WTC11 (cell line): Measurements from ENCODE around the gene CACNA1C. TPM values are rescaled to one million over a fixed set of nuclear protein-coding genes. Genes with fewer than 3 reads are reported as not detected.

Experiments used
- ATAC-seq: fragments of 200-7000 bp; cut with Tn5 transposase; 2 replicates; pipeline ENCODE4 v1.10.0; 2021; ENCODE audit warnings: mild to moderate bottlenecking, moderate library complexity
- CTCF ChIA-PET: fragments of 300-600 bp; sonication (Branson Sonifier 250); formaldehyde crosslinking; loops from one replicate; lab custom pipeline; 2021; ENCODE audit warnings: antibody characterized with exemption; lab: Charles Lee
- POLR2A ChIA-PET: fragments of 350-600 bp; sonication (Branson Sonifier 250); formaldehyde crosslinking; loops from one replicate; lab custom pipeline; 2021; ENCODE audit warnings: antibody characterized with exemption; lab: Charles Lee
- DNase-seq: peaks from one replicate; pipeline ENCODE4 v3.0.0; 2021; ENCODE audit warnings: low spot score
- H3K27ac Mint-ChIP-seq: 2 replicates; pipeline ENCODE4 v1.8.0; 2021; ENCODE audit warnings: mixed read lengths
- H3K27me3 Mint-ChIP-seq: 2 replicates; pipeline ENCODE4 v1.8.0; 2021; ENCODE audit warnings: low read depth, mild to moderate bottlenecking, moderate library complexity, mixed read lengths
- H3K36me3 Mint-ChIP-seq: 2 replicates; pipeline ENCODE4 v1.8.0; 2021; ENCODE audit warnings: mixed read lengths
- H3K4me1 Mint-ChIP-seq: 2 replicates; pipeline ENCODE4 v1.8.0; 2022; ENCODE audit warnings: mixed read lengths
- H3K4me3 Mint-ChIP-seq: 2 replicates; pipeline ENCODE4 v1.8.0; 2021; ENCODE audit warnings: mild to moderate bottlenecking, moderate library complexity, mixed read lengths
- H3K9me3 Mint-ChIP-seq: 2 replicates; pipeline ENCODE4 v1.8.0; 2021; ENCODE audit warnings: mixed read lengths
- EMX1 ChIP-seq: fragments of 250-450 bp; sonication (Bioruptor Pico); IDR thresholded peaks from 2 replicates; pipeline ENCODE4 v1.8.0; 2021; ENCODE audit warnings: mild to moderate bottlenecking
- ETV6 ChIP-seq: sonication (generic); formaldehyde crosslinking; IDR thresholded peaks from 2 replicates; pipeline ENCODE4 v1.8.1; 2022; ENCODE audit warnings: mild to moderate bottlenecking, missing genetic modification reagents
- GTF2I ChIP-seq: fragments of 250-450 bp; sonication (Bioruptor Pico); conservative IDR thresholded peaks from 2 replicates; pipeline ENCODE4 v1.4.0; 2021; ENCODE audit warnings: mild to moderate bottlenecking
- JAZF1 ChIP-seq: fragments of 250-450 bp; sonication (Bioruptor Pico); IDR thresholded peaks from 2 replicates; pipeline ENCODE4 v1.9.0; 2021; ENCODE audit warnings: moderate library complexity, mild to moderate bottlenecking, inconsistent platforms
- NFYB ChIP-seq: sonication (generic); formaldehyde crosslinking; conservative IDR thresholded peaks from 2 replicates; pipeline ENCODE4 v1.8.0; 2022; ENCODE audit warnings: low read depth, missing genetic modification reagents
- PRRX2 ChIP-seq: fragments of 250-450 bp; sonication (Bioruptor Pico); IDR thresholded peaks from 2 replicates; pipeline ENCODE4 v1.8.0; 2021; ENCODE audit warnings: mild to moderate bottlenecking
- TEAD1 ChIP-seq: sonication (generic); formaldehyde crosslinking; IDR thresholded peaks from 2 replicates; pipeline ENCODE4 v1.8.0; 2022; ENCODE audit warnings: mild to moderate bottlenecking, missing genetic modification reagents
- TP53 ChIP-seq: sonication (generic); formaldehyde crosslinking; IDR thresholded peaks from 2 replicates; pipeline ENCODE4 v1.8.1; 2023; ENCODE audit warnings: mild to moderate bottlenecking, missing genetic modification reagents
- ZBTB21 ChIP-seq: sonication (generic); formaldehyde crosslinking; IDR thresholded peaks from 2 replicates; pipeline ENCODE4 v1.8.1; 2023; ENCODE audit warnings: mild to moderate bottlenecking, missing genetic modification reagents, borderline replicate concordance
- ZNF263 ChIP-seq: sonication (generic); formaldehyde crosslinking; IDR thresholded peaks from 2 replicates; pipeline ENCODE4 v1.8.1; 2022; ENCODE audit warnings: low read depth, mild to moderate bottlenecking, moderate library complexity, missing genetic modification reagents
- total RNA-seq: library from RNA; stranded (reverse); gene quantifications from 3 replicates; pipeline ENCODE4 v1.2.3, GENCODE V29; 2021
- TF ChIP-seq, protein P1 (sequence below): sonication (generic); formaldehyde crosslinking; IDR thresholded peaks from 2 replicates; pipeline ENCODE4 v1.8.0; 2022; ENCODE audit warnings: mild to moderate bottlenecking, missing genetic modification reagents
- TF ChIP-seq, protein P2 (sequence below): fragments of 250-450 bp; sonication (Bioruptor Pico); IDR thresholded peaks from 2 replicates; pipeline ENCODE4 v1.9.0; 2021; ENCODE audit warnings: moderate library complexity, mild to moderate bottlenecking, inconsistent platforms, borderline replicate concordance
- TF ChIP-seq, protein P3 (sequence below): sonication (generic); formaldehyde crosslinking; IDR thresholded peaks from 2 replicates; pipeline ENCODE4 v1.8.0; 2023; ENCODE audit warnings: mild to moderate bottlenecking, missing genetic modification reagents
- TF ChIP-seq, protein P4 (sequence below): fragments of 250-450 bp; sonication (Bioruptor Pico); conservative IDR thresholded peaks from 2 replicates; pipeline ENCODE4 v1.9.0; 2021; ENCODE audit warnings: mild to moderate bottlenecking
- TF ChIP-seq, protein P5 (sequence below): sonication (generic); formaldehyde crosslinking; IDR thresholded peaks from 2 replicates; pipeline ENCODE4 v1.8.1; 2022; ENCODE audit warnings: low read depth, mild to moderate bottlenecking, moderate library complexity, missing genetic modification reagents, borderline replicate concordance
- TF ChIP-seq, protein P6 (sequence below): sonication (generic); formaldehyde crosslinking; IDR thresholded peaks from 2 replicates; pipeline ENCODE4 v1.8.1; 2022; ENCODE audit warnings: mild to moderate bottlenecking, missing genetic modification reagents, moderate library complexity, borderline replicate concordance
- TF ChIP-seq, protein P7 (sequence below): sonication (generic); formaldehyde crosslinking; IDR thresholded peaks from 2 replicates; pipeline ENCODE4 v1.8.1; 2023; ENCODE audit warnings: mild to moderate bottlenecking, missing genetic modification reagents, moderate library complexity
- TF ChIP-seq, protein P8 (sequence below): sonication (generic); formaldehyde crosslinking; IDR thresholded peaks from 2 replicates; pipeline ENCODE4 v1.8.1; 2022; ENCODE audit warnings: low read depth, missing genetic modification reagents, borderline replicate concordance
- TF ChIP-seq, protein P9 (sequence below): sonication (generic); formaldehyde crosslinking; IDR thresholded peaks from 2 replicates; pipeline ENCODE4 v1.8.1; 2022; ENCODE audit warnings: mild to moderate bottlenecking, moderate library complexity, missing genetic modification reagents

Gene CACNA1C
- total RNA-seq, 1 experiment from 2014 or later, result 1.7 TPM

DNA sequence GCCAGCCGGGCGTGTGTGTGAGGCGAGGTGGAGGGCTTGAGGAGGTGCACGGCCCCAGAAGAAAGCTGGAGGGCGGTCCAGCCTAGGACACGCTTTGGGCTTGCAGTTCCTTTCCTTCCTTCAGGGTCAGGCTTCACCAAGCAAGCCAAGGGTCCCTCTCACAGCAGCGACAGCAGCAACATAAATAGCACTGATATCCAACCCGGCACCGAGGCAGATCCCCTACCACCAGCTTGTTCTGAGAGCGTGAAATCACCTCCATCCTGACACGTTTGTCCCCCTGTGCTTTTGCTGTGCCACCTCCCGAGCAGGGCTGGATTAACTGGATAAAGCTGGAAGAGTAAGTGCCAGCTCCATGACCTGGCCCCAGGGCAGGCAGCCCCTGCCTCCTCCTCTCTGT lies 251.4 kb downstream of the CACNA1C start (continued):
- TF ChIP-seq ZNF263 (CRISPR knock-in tag) (no peak), PRRX2 (CRISPR knock-in tag) (no peak), NFYB (no peak)
- TF ChIP-seq, protein P1, sequence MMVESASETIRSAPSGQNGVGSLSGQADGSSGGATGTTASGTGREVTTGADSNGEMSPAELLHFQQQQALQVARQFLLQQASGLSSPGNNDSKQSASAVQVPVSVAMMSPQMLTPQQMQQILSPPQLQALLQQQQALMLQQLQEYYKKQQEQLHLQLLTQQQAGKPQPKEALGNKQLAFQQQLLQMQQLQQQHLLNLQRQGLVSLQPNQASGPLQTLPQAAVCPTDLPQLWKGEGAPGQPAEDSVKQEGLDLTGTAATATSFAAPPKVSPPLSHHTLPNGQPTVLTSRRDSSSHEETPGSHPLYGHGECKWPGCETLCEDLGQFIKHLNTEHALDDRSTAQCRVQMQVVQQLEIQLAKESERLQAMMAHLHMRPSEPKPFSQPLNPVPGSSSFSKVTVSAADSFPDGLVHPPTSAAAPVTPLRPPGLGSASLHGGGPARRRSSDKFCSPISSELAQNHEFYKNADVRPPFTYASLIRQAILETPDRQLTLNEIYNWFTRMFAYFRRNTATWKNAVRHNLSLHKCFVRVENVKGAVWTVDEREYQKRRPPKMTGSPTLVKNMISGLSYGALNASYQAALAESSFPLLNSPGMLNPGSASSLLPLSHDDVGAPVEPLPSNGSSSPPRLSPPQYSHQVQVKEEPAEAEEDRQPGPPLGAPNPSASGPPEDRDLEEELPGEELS (CRISPR knock-in tag), result no peak

DNA sequence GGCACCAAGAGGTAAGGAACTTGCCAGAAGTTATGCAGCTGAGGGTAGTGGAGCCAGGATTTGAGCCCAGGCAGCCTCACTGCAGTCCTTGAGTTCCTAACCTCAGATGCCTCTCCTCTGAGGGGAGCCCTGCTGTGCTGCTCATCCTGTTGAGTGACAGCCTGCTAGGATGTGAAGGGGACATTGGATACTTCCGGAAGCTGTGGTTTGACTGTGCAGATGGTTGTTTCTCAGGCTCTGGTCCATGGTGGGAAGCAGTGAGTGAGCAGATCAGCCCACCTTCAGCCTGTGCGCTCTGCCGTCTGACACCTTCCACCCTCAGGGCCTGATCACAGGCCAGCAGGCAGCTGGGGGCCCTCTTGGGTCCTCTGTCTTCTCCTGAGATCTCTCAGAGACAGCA lies 253.2 kb downstream of the CACNA1C start:
- H3K27ac Mint-ChIP-seq, result peak overlapping the region; percentile 65; the same call in 1 of the 2 replicates
- no peak overlapping the region for H3K4me3 Mint-ChIP-seq
- H3K27me3 Mint-ChIP-seq, result no peaks in the 10 kb centered on the region
- ChIA-PET POLR2A (interaction anchor here (0.6 kb wide), 1 partner anchor 15 kb away, joined by 3 read pairs; no protein-coding TSS in a partner anchor), CTCF (interaction anchor here (0.5 to 2.8 kb wide), 7 partner anchors 12 to 321 kb away, joined by 3 to 9 read pairs (median 6); no protein-coding TSS in a partner anchor)
- peaks cover 7% of the 10 kb centered on the region for H3K9me3 Mint-ChIP-seq
- no peak for DNase-seq
- peaks cover 36% of the 10 kb centered on the region for H3K4me1 Mint-ChIP-seq
- peak; percentile 38 for ATAC-seq
- peaks cover 3% of the 10 kb centered on the region; the same call in 1 of the 2 replicates for H3K36me3 Mint-ChIP-seq
- TF ChIP-seq, protein P2, sequence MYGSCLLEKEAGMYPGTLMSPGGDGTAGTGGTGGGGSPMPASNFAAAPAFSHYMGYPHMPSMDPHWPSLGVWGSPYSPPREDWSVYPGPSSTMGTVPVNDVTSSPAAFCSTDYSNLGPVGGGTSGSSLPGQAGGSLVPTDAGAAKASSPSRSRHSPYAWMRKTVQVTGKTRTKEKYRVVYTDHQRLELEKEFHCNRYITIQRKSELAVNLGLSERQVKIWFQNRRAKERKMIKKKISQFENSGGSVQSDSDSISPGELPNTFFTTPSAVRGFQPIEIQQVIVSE (CRISPR knock-in tag), result no peak
- TF ChIP-seq JAZF1 (CRISPR knock-in tag), result no peak
- TF ChIP-seq, protein P3, sequence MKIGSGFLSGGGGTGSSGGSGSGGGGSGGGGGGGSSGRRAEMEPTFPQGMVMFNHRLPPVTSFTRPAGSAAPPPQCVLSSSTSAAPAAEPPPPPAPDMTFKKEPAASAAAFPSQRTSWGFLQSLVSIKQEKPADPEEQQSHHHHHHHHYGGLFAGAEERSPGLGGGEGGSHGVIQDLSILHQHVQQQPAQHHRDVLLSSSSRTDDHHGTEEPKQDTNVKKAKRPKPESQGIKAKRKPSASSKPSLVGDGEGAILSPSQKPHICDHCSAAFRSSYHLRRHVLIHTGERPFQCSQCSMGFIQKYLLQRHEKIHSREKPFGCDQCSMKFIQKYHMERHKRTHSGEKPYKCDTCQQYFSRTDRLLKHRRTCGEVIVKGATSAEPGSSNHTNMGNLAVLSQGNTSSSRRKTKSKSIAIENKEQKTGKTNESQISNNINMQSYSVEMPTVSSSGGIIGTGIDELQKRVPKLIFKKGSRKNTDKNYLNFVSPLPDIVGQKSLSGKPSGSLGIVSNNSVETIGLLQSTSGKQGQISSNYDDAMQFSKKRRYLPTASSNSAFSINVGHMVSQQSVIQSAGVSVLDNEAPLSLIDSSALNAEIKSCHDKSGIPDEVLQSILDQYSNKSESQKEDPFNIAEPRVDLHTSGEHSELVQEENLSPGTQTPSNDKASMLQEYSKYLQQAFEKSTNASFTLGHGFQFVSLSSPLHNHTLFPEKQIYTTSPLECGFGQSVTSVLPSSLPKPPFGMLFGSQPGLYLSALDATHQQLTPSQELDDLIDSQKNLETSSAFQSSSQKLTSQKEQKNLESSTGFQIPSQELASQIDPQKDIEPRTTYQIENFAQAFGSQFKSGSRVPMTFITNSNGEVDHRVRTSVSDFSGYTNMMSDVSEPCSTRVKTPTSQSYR, result no peak
- TF ChIP-seq GTF2I (CRISPR knock-in tag), result no peak
- no peak for TF ChIP-seq ZBTB21 (CRISPR knock-in tag)
- TF ChIP-seq ETV6, result no peak
- TF ChIP-seq, protein P4, sequence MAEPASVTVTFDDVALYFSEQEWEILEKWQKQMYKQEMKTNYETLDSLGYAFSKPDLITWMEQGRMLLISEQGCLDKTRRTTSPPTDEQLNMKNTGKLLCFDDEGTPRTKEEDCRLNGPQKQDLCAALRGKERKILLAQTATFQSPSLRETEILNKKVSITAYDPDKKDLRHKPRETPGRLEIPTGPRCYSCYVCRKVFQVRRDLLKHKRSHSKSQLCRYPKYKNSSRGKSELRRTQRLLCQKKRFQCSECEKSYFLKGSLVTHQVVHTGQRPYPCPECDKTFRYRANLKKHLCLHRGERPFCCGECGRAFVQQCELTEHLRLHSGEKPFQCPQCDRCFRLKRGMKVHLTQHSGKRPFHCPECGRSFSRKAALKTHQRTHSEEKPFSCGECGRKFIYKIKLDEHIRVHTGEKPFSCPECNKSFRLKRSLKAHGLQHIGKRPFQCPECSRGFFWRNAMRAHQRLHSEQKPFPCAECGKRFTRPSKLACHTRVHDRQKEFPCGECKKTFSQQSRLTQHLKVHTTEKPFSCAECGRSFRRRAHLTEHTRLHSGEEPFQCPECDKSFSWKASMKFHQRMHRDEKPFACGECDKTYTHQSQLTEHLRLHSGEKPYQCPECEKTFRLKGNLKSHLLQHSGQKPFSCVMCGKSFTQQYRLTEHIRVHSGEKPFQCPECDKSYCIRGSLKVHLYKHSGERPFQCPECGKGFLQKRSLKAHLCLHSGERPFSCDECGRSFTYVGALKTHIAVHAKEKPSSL (CRISPR knock-in tag), result no peak
- TF ChIP-seq, protein P5, sequence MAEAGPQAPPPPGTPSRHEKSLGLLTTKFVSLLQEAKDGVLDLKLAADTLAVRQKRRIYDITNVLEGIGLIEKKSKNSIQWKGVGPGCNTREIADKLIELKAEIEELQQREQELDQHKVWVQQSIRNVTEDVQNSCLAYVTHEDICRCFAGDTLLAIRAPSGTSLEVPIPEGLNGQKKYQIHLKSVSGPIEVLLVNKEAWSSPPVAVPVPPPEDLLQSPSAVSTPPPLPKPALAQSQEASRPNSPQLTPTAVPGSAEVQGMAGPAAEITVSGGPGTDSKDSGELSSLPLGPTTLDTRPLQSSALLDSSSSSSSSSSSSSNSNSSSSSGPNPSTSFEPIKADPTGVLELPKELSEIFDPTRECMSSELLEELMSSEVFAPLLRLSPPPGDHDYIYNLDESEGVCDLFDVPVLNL (CRISPR knock-in tag), result no peak
- no peak for TF ChIP-seq NFYB
- no peak for TF ChIP-seq TEAD1 (CRISPR knock-in tag)
- TF ChIP-seq, protein P6, sequence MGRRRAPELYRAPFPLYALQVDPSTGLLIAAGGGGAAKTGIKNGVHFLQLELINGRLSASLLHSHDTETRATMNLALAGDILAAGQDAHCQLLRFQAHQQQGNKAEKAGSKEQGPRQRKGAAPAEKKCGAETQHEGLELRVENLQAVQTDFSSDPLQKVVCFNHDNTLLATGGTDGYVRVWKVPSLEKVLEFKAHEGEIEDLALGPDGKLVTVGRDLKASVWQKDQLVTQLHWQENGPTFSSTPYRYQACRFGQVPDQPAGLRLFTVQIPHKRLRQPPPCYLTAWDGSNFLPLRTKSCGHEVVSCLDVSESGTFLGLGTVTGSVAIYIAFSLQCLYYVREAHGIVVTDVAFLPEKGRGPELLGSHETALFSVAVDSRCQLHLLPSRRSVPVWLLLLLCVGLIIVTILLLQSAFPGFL (CRISPR knock-in tag), result no peak
- TF ChIP-seq, protein P7, sequence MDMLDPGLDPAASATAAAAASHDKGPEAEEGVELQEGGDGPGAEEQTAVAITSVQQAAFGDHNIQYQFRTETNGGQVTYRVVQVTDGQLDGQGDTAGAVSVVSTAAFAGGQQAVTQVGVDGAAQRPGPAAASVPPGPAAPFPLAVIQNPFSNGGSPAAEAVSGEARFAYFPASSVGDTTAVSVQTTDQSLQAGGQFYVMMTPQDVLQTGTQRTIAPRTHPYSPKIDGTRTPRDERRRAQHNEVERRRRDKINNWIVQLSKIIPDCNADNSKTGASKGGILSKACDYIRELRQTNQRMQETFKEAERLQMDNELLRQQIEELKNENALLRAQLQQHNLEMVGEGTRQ (CRISPR knock-in tag), result no peak
- no peak for TF ChIP-seq TP53 (CRISPR knock-in tag)
- TF ChIP-seq, protein P8, sequence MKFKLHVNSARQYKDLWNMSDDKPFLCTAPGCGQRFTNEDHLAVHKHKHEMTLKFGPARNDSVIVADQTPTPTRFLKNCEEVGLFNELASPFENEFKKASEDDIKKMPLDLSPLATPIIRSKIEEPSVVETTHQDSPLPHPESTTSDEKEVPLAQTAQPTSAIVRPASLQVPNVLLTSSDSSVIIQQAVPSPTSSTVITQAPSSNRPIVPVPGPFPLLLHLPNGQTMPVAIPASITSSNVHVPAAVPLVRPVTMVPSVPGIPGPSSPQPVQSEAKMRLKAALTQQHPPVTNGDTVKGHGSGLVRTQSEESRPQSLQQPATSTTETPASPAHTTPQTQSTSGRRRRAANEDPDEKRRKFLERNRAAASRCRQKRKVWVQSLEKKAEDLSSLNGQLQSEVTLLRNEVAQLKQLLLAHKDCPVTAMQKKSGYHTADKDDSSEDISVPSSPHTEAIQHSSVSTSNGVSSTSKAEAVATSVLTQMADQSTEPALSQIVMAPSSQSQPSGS (CRISPR knock-in tag), result no peak
- no peak for TF ChIP-seq EMX1 (CRISPR knock-in tag)
- TF ChIP-seq, protein P9, sequence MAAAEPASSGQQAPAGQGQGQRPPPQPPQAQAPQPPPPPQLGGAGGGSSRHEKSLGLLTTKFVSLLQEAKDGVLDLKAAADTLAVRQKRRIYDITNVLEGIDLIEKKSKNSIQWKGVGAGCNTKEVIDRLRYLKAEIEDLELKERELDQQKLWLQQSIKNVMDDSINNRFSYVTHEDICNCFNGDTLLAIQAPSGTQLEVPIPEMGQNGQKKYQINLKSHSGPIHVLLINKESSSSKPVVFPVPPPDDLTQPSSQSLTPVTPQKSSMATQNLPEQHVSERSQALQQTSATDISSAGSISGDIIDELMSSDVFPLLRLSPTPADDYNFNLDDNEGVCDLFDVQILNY, result no peak
